Nephron progenitor cell (in vitro differentiated cells): ENCODE measurements around the gene TTC4.
"Not testable (repeated sequence)": the region's sequence is repeated elsewhere in the genome, so short reads cannot be mapped to it uniquely, and the experiment has no call there.

Experiments used
- DNase-seq: peaks from one replicate; pipeline ENCODE4 v3.0.0; 2021
- H3K27ac Mint-ChIP-seq: 2 replicates; pipeline ENCODE4 v1.8.0; 2021; ENCODE audit warnings: mild to moderate bottlenecking, moderate library complexity, mixed read lengths
- H3K27me3 Mint-ChIP-seq: 2 replicates; pipeline ENCODE4 v1.8.0; 2021; ENCODE audit warnings: mild to moderate bottlenecking, low read depth, mixed read lengths; ENCODE audit not compliant: poor library complexity
- H3K36me3 Mint-ChIP-seq: 2 replicates; pipeline ENCODE4 v1.8.0; 2021; ENCODE audit warnings: low read depth, mixed read lengths
- H3K4me1 Mint-ChIP-seq: 2 replicates; pipeline ENCODE4 v1.8.0; 2021; ENCODE audit warnings: mixed read lengths
- H3K4me3 Mint-ChIP-seq: 2 replicates; pipeline ENCODE4 v1.8.0; 2021; ENCODE audit warnings: mild to moderate bottlenecking, moderate library complexity, mixed read lengths
- H3K9me3 Mint-ChIP-seq: 2 replicates; pipeline ENCODE4 v1.8.0; 2021; ENCODE audit warnings: mild to moderate bottlenecking, moderate library complexity, mixed read lengths
- TF ChIP-seq, protein P1 (sequence below): fragments of 200-600 bp; sonication (generic); IDR thresholded peaks from 2 replicates; pipeline ENCODE4 v1.5.0; 2021; ENCODE audit warnings: antibody characterized with exemption

The TTC4 gene

GRCh38 chr1:54772951-54773350 is 57.3 kb downstream of the TTC4 start:
- H3K4me1 Mint-ChIP-seq: peaks cover 35% of the 10 kb centered on the region
- H3K9me3 Mint-ChIP-seq: no peaks in the 10 kb centered on the region
- H3K4me3 Mint-ChIP-seq: no peak overlapping the region
- H3K27ac Mint-ChIP-seq: no peak overlapping the region
- H3K27me3 Mint-ChIP-seq: peaks cover 39% of the 10 kb centered on the region
- no peak for DNase-seq
- TF ChIP-seq, protein P1, sequence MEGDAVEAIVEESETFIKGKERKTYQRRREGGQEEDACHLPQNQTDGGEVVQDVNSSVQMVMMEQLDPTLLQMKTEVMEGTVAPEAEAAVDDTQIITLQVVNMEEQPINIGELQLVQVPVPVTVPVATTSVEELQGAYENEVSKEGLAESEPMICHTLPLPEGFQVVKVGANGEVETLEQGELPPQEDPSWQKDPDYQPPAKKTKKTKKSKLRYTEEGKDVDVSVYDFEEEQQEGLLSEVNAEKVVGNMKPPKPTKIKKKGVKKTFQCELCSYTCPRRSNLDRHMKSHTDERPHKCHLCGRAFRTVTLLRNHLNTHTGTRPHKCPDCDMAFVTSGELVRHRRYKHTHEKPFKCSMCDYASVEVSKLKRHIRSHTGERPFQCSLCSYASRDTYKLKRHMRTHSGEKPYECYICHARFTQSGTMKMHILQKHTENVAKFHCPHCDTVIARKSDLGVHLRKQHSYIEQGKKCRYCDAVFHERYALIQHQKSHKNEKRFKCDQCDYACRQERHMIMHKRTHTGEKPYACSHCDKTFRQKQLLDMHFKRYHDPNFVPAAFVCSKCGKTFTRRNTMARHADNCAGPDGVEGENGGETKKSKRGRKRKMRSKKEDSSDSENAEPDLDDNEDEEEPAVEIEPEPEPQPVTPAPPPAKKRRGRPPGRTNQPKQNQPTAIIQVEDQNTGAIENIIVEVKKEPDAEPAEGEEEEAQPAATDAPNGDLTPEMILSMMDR: no peak
- no peaks in the 10 kb centered on the region for H3K36me3 Mint-ChIP-seq

DNA sequence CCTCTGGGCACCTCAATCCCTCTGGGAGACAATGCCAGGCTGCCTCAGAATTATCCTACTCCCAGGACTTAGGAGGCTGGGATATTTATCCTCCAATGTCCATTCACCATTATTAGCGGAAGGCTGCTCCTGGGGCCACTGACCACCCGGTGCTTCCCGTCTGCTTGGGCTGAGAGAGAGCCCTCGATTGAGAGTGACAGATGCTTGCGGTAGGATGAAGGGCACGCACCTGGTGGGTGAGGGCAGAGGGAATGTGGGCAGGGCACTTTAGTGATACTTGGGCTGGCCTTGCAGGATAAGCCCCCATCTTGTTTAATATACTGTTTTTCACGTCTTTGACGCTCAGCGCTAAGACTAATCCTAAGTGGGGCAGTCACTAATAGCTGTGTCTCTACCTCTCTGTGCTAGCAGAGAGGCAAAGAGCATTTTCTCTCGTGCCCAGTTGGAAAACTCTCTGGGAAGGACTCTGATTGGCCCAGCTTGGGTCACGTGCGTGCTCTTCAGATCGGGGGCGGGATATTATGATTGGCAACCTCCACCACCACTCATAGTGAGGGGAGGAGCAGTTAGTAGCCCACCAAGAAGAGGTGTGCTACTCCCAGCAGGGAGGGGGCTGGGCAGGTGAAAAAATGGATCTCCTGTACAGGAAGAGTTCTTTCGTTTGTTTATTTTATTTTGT is 59.3 kb downstream of the TTC4 start:
- Mint-ChIP-seq H3K36me3 (no peaks in the 10 kb centered on the region), H3K4me3 (no peak overlapping the region), H3K27me3 (peaks cover 43% of the 10 kb centered on the region), H3K4me1 (peaks cover 55% of the 10 kb centered on the region), H3K27ac (no peak overlapping the region), H3K9me3 (no peaks in the 10 kb centered on the region)
- DNase-seq: peak; percentile 49
- TF ChIP-seq, protein P1: no peak

DNA sequence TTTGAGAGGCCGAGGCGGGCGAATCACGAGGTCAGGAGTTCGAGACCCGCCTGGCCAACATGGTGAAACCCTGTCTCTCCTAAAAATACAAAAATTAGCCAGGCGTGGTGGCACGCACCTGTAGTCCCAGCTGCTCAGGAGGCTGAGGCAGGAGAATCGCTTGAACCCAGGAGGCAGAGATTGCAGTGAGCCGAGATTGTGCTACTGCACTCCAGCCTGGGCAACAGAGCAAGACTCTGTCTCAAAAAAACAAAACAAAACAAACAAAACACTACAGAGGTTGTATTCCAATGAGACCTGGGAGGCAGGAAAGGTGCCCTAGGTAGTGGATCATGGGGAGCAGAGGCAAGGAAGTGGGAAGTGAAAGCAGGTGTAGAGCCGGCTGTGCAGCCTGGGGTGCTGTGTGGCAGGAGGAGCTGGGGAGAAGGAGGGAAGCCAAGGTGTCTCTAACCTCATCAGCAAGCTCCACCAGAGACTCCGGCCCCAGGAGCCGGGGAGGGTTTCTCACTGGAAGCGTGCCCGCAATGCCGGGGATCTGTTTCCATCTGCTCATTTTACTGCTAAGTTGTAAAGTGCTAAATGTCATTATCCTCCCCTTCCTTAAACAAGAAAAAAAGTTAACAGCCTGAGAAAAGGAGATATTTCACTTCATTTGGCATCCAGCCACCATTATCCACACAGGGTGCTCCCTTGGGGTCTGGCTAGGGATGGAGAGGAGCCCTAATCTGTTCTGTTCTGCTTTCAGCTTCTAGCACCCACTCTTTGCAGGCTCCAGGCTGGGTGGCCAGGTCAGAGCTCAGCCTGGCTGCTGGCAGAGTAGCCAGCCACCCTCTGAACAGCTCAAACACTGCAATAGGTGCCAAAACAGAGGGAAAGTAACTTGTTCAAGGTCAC is 60.4 kb downstream of the TTC4 start:
- DNase-seq, H3K4me3 Mint-ChIP-seq, H3K36me3 Mint-ChIP-seq, H3K9me3 Mint-ChIP-seq: not testable (repeated sequence)
- H3K27me3 Mint-ChIP-seq: peaks cover 43% of the 10 kb centered on the region
- H3K4me1 Mint-ChIP-seq: peaks cover 55% of the 10 kb centered on the region
- H3K27ac Mint-ChIP-seq: peak overlapping the region; percentile 84

- H3K9me3 Mint-ChIP-seq: no peaks in the 10 kb centered on the region
- DNase-seq: no peak
- TF ChIP-seq, protein P1: no peak
- H3K27ac Mint-ChIP-seq: no peak overlapping the region
- no peaks in the 10 kb centered on the region for H3K36me3 Mint-ChIP-seq
- peaks cover 45% of the 10 kb centered on the region for H3K27me3 Mint-ChIP-seq
- H3K4me3 Mint-ChIP-seq: no peak overlapping the region
- H3K4me1 Mint-ChIP-seq: peaks cover 55% of the 10 kb centered on the region
Measured at GRCh38 chr1:54777011-54777410, 61.4 kb downstream of the TTC4 start.

DNA sequence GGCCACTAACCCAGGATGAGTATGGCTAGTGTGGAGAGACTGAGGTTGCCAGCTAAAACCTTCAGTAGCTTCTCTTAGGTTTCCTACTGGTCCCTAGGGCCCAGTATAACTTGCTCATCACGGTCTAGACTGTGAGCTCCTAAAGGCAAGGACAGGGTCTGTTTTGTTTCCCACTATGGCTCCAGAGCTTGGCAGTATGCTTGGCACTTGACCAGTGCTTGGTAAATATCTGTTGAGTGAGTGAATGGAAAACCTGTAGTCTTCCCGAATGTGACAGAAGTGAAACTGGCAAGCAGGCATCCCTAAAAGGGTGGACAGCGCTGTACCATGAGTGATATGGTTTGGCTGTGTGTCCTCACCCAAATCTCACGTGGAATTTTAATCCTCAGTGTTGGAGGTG is 61.8 kb downstream of the TTC4 start:
- Mint-ChIP-seq H3K4me1 (peaks cover 56% of the 10 kb centered on the region), H3K4me3 (no peak overlapping the region), H3K36me3 (no peaks in the 10 kb centered on the region), H3K9me3 (no peaks in the 10 kb centered on the region), H3K27me3 (peaks cover 49% of the 10 kb centered on the region), H3K27ac (no peak overlapping the region)
- DNase-seq: no peak
- TF ChIP-seq, protein P1: no peak

- Mint-ChIP-seq H3K4me1 (peaks cover 55% of the 10 kb centered on the region), H3K27ac (no peak overlapping the region), H3K27me3 (peaks cover 54% of the 10 kb centered on the region), H3K36me3 (no peaks in the 10 kb centered on the region), H3K9me3 (no peaks in the 10 kb centered on the region), H3K4me3 (no peak overlapping the region)
- peak; percentile 50 for DNase-seq
- TF ChIP-seq, protein P1: no peak
Measured at GRCh38 chr1:54781023-54781723, 65.5 kb downstream of the TTC4 start.
